OCI-LY7 (cell line): Measurements from ENCODE around the gene SLX4IP. TPM values are rescaled to one million over a fixed set of nuclear protein-coding genes. Genes with fewer than 3 reads are reported as not detected.

ENCODE experiments used
- BruUV-seq: library from RNA; stranded (reverse); fragments of 400-500 nt; replicated peaks from 2 replicates; lab custom pipeline; 2021; lab: Mats Ljungman, UMichigan
- CTCF ChIA-PET: fragments of 300-600 bp; sonication (Branson Sonifier 250); formaldehyde crosslinking; loops from one replicate; lab custom pipeline; 2022; ENCODE audit warnings: antibody characterized with exemption; ENCODE audit not compliant: unreplicated experiment; lab: Charles Lee
- POLR2A ChIA-PET: fragments of 300-600 bp; sonication (Branson Sonifier 250); formaldehyde crosslinking; loops from one replicate; lab custom pipeline; 2022; ENCODE audit warnings: antibody characterized with exemption; lab: Charles Lee
- DNase-seq: peaks from one replicate; pipeline ENCODE4 v3.0.0-alpha.2; 2015; ENCODE audit warnings: low spot score
- H2AFZ ChIP-seq: fragments of 200-600 bp; sonication (generic), shearing (Covaris generic); 2 replicates; pipeline ENCODE4 v1.6.1; 2014; ENCODE audit warnings: mild to moderate bottlenecking, antibody characterized with exemption, low read length, moderate library complexity
- H3K27ac ChIP-seq: fragments of 200-600 bp; sonication (generic); 2 replicates; pipeline ENCODE4 v1.5.1; 2014; ENCODE audit warnings: mixed run types, low read depth, mild to moderate bottlenecking, moderate library complexity, low read length, inconsistent platforms; ENCODE audit not compliant: poor library complexity, severe bottlenecking
- H3K36me3 ChIP-seq: fragments of 200-600 bp; sonication (generic); 2 replicates; pipeline ENCODE4 v1.6.1; 2014; ENCODE audit warnings: mild to moderate bottlenecking, antibody characterized with exemption, low read length, moderate library complexity, mixed read lengths; ENCODE audit not compliant: insufficient read depth
- H3K4me1 ChIP-seq: fragments of 200-600 bp; sonication (generic); 2 replicates; pipeline ENCODE4 v1.5.1; 2014; ENCODE audit warnings: mild to moderate bottlenecking, low read length; ENCODE audit not compliant: insufficient read depth, poor library complexity, severe bottlenecking
- H3K4me2 ChIP-seq: fragments of 200-600 bp; sonication (generic); 2 replicates; pipeline ENCODE4 v1.6.1; 2014; ENCODE audit warnings: mild to moderate bottlenecking, low read length
- H3K4me3 ChIP-seq: fragments of 200-600 bp; sonication (generic); 2 replicates; pipeline ENCODE4 v1.5.1; 2014; ENCODE audit warnings: mild to moderate bottlenecking, low read depth, low read length; ENCODE audit not compliant: poor library complexity, severe bottlenecking
- H3K79me2 ChIP-seq: fragments of 200-600 bp; sonication (generic); 2 replicates; pipeline ENCODE4 v1.6.1; 2016; ENCODE audit warnings: low read depth, mild to moderate bottlenecking, low read length, moderate library complexity, mixed read lengths; ENCODE audit not compliant: insufficient read depth
- H3K9me2 ChIP-seq: fragments of 200-600 bp; sonication (generic); 2 replicates; pipeline ENCODE4 v1.6.1; 2016; ENCODE audit warnings: mild to moderate bottlenecking, low read length, mixed read lengths; ENCODE audit not compliant: insufficient read depth
- H3K9me3 ChIP-seq: fragments of 200-600 bp; sonication (generic); 2 replicates; pipeline ENCODE4 v1.6.1; 2014; ENCODE audit warnings: mild to moderate bottlenecking, mixed run types, low read length, mixed read lengths
- H4K20me1 ChIP-seq: fragments of 200-600 bp; sonication (generic); 2 replicates; pipeline ENCODE4 v1.6.1; 2014; ENCODE audit warnings: mild to moderate bottlenecking, antibody characterized with exemption, low read length, moderate library complexity, mixed read lengths; ENCODE audit not compliant: insufficient read depth
- CTCF ChIP-seq: fragments of 200-600 bp; sonication (generic); conservative IDR thresholded peaks from 2 replicates; pipeline ENCODE4 v1.5.1; 2014; ENCODE audit warnings: mild to moderate bottlenecking, antibody characterized with exemption, low read length, moderate library complexity, mixed read lengths
- EZH2phosphoT487 ChIP-seq: fragments of 200-600 bp; sonication (generic); IDR thresholded peaks from 2 replicates; pipeline ENCODE4 v1.6.1; 2018; ENCODE audit warnings: low read depth, borderline replicate concordance, mild to moderate bottlenecking, mixed run types, antibody characterized with exemption, low read length, moderate library complexity, mixed read lengths
- intact Hi-C: fragments of 100-400 bp; cut with micrococcal nuclease; formaldehyde crosslinking; loops from one replicate; pipeline ENCODE4 v1.10.0; 2022; ENCODE audit not compliant: unreplicated experiment
- total RNA-seq, 2 experiments: library from RNA; depleted of rRNA in 1 of 2; stranded (reverse); fragments of >200 nt in 1 of 2; shearing (Covaris generic) in 1 of 2; gene quantifications; 2 replicates each; pipeline ENCODE4 v1.2.3, GENCODE V29; 2014 to 2022

Gene SLX4IP
- total RNA-seq, 2 experiments from 2014 or later: 4.1 to 9.2 TPM

DNA sequence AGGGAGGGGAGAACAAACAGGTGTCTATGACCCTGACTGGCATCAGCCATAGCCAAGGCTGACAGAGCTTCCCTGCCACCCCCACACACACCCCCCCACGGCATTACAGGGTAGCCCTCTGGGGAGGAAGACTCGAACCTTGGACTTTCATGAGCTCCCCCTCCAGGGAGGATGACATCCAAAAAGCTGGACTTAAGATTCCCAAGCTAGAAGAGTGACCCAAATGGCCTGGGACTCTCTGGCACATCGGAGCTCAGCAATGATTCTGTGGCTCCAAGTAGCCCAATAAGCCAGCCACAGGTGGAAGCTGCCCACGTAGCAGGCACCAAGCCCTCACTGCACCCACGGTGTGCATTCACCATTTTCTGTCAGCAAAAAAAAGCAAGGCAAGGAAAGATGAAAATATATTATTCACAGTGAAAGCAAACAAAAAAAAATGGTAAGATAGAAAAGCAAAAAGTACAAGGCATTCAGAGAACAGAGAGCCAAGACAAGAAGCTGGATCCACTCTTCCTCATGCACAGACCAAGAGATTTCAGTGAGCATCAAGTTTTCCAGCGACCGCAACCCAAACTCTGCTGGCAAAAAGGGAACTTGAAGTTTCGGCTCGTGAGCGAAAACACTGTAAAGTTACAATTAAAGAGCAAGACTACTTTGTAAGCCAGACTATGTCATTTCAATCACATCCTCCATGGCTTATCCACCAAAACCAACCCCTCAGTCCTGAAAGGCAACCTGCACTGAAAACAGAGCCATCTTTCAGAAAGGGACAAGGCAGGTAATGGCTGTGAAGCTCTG lies 227.8 kb downstream of the SLX4IP start:
- TF ChIP-seq EZH2phosphoT487 (no peak), CTCF (no peak)
- intact Hi-C loops: no loop called here
- DNase-seq: no peak
- no TSS peak for BruUV-seq
- Histone ChIP-seq H3K27ac (no peak overlapping the region), H3K79me2 (no peaks in the 10 kb centered on the region), H3K4me1 (no peaks in the 10 kb centered on the region), H2AFZ (no peak overlapping the region), H3K9me2 (no peaks in the 10 kb centered on the region), H3K4me3 (no peak overlapping the region), H4K20me1 (no peaks in the 10 kb centered on the region), H3K9me3 (no peaks in the 10 kb centered on the region), H3K36me3 (no peaks in the 10 kb centered on the region), H3K4me2 (no peak overlapping the region)
- ChIA-PET CTCF (interaction anchor here (0.6 kb wide), 1 partner anchor 516 kb away, joined by 6 read pairs; no protein-coding TSS in a partner anchor), POLR2A (interaction anchor here (0.7 kb wide), 1 partner anchor 69 kb away, joined by 5 read pairs; no protein-coding TSS in a partner anchor)

DNA sequence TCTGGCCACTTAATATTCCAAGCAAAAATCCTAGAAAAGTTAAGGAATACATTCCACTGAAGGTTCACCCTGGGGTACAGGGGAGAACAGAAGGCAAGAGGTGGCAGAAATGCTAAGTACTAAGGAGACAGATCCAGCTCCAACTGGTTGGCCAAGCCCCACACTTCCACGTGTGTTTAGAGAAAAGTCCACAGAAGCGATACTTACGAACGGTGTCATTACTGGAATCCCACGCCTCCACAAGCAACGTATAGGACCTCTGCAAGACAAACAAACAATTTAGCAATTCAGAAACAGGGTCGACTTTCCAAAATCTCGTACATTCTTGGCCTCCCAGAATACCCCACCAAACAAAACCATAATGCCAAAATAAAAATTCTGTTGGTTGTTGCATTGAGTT lies 228.7 kb downstream of the SLX4IP start:
- POLR2A ChIA-PET: no interaction called here
- TF ChIP-seq EZH2phosphoT487 (no peak), CTCF (no peak)
- intact Hi-C loops: no loop called here
- CTCF ChIA-PET: no interaction called here
- H4K20me1 ChIP-seq: no peaks in the 10 kb centered on the region
- no peaks in the 10 kb centered on the region for H3K79me2 ChIP-seq
- H3K4me2 ChIP-seq: no peak overlapping the region
- H3K36me3 ChIP-seq: no peaks in the 10 kb centered on the region
- no peak overlapping the region for H3K4me3 ChIP-seq
- DNase-seq: no peak
- H3K9me2 ChIP-seq: no peaks in the 10 kb centered on the region
- no TSS peak for BruUV-seq
- H2AFZ ChIP-seq: no peak overlapping the region
- H3K4me1 ChIP-seq: no peaks in the 10 kb centered on the region
- no peaks in the 10 kb centered on the region for H3K9me3 ChIP-seq
- no peak overlapping the region for H3K27ac ChIP-seq

GRCh38 chr20:10665027-10665561 lies 230.0 kb downstream of the SLX4IP start:
- BruUV-seq: no TSS peak
- H4K20me1 ChIP-seq: no peaks in the 10 kb centered on the region
- peaks cover 3% of the 10 kb centered on the region for H3K4me1 ChIP-seq
- H3K79me2 ChIP-seq: no peaks in the 10 kb centered on the region
- ChIA-PET POLR2A (interaction anchor here (0.6 kb wide), 1 partner anchor 81 kb away, joined by 3 read pairs; no protein-coding TSS in a partner anchor), CTCF (no interaction called here)
- H3K4me2 ChIP-seq: no peak overlapping the region
- H3K9me2 ChIP-seq: no peaks in the 10 kb centered on the region
- H2AFZ ChIP-seq: no peak overlapping the region
- no peak for DNase-seq
- no peak overlapping the region for H3K4me3 ChIP-seq
- no peaks in the 10 kb centered on the region for H3K9me3 ChIP-seq
- H3K27ac ChIP-seq: no peak overlapping the region
- intact Hi-C loops: no loop called here
- TF ChIP-seq EZH2phosphoT487: no peak
- no peak for TF ChIP-seq CTCF
- no peaks in the 10 kb centered on the region for H3K36me3 ChIP-seq
